Spleen (tissue), 7 donors: ENCODE data around the gene CFAP161.

Experiments used
- POLR2A ChIP-seq, 3 donors: fragments of 450-650 bp; IDR thresholded peaks; one replicate each; pipeline ENCODE4 v1.5.1; 2017; ENCODE audit warnings: antibody characterized with exemption in 3 of 3, mild to moderate bottlenecking in 1 of 3
- POLR2AphosphoS5 ChIP-seq, 3 donors: sonication (generic); formaldehyde crosslinking; IDR thresholded peaks; one replicate each; pipeline ENCODE4 v1.5.1; 2017; ENCODE audit warnings: antibody characterized with exemption in 3 of 3
- TF ChIP-seq, protein P1 (sequence below), 11 experiments: fragments of 200-600 bp in 7 of 11; fragments of 450-650 bp in 4 of 11; sonication (generic) in 4 of 11; IDR thresholded peaks in 8 of 11; conservative IDR thresholded peaks in 3 of 11; 1 replicate in 7 of 11; 2 replicates in 4 of 11; pipeline versions ENCODE4 v1.4.0 to v1.8.0; 2016 to 2021; ENCODE audit warnings: antibody characterized with exemption in 11 of 11, inconsistent platforms in 4 of 11, mild to moderate bottlenecking in 1 of 11
- donor health status: DM: no; HTN: no; CAD: no; lungs with moderate emphysema.
- donor health status: DM: no; HTN: no; CAD: no.
- donor health status: DM: no; HTN: no; CAD: no.

DNA sequence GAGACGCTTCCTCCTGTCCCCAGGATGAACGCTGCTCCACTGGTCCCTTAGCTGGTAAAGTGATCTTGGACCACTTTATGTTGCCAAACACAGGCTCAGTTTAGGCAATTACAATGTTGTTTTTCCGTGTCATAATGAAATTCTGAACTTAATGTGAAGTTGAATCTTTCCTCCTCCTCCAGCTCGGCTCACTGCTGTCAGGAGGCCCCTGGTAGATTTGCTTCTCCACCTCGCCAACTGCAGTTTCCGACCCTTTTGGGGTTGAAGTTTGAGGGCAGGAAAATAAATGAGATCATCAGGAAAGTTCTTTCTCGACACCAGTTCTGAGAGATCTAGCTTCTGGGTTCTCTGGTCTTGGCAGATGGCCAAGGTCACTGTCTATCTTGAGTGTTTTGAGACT is 27.8 kb downstream of the CFAP161 start:
- TF ChIP-seq, protein P1, sequence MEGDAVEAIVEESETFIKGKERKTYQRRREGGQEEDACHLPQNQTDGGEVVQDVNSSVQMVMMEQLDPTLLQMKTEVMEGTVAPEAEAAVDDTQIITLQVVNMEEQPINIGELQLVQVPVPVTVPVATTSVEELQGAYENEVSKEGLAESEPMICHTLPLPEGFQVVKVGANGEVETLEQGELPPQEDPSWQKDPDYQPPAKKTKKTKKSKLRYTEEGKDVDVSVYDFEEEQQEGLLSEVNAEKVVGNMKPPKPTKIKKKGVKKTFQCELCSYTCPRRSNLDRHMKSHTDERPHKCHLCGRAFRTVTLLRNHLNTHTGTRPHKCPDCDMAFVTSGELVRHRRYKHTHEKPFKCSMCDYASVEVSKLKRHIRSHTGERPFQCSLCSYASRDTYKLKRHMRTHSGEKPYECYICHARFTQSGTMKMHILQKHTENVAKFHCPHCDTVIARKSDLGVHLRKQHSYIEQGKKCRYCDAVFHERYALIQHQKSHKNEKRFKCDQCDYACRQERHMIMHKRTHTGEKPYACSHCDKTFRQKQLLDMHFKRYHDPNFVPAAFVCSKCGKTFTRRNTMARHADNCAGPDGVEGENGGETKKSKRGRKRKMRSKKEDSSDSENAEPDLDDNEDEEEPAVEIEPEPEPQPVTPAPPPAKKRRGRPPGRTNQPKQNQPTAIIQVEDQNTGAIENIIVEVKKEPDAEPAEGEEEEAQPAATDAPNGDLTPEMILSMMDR (IDR thresholded peaks at IDR 0.05 in 8 of 11, conservative IDR thresholded peaks at IDR 0.05 in 3 of 11): no peak
- TF ChIP-seq POLR2AphosphoS5 (IDR thresholded peaks at IDR 0.05) (no peak), POLR2A (IDR thresholded peaks at IDR 0.05) (no peak)
